ENCODE measurements around the gene SLC44A3.
A peak's percentile ranks its signal among the peaks of the same experiment; 100 is the strongest.

The SLC44A3 gene, protein sequence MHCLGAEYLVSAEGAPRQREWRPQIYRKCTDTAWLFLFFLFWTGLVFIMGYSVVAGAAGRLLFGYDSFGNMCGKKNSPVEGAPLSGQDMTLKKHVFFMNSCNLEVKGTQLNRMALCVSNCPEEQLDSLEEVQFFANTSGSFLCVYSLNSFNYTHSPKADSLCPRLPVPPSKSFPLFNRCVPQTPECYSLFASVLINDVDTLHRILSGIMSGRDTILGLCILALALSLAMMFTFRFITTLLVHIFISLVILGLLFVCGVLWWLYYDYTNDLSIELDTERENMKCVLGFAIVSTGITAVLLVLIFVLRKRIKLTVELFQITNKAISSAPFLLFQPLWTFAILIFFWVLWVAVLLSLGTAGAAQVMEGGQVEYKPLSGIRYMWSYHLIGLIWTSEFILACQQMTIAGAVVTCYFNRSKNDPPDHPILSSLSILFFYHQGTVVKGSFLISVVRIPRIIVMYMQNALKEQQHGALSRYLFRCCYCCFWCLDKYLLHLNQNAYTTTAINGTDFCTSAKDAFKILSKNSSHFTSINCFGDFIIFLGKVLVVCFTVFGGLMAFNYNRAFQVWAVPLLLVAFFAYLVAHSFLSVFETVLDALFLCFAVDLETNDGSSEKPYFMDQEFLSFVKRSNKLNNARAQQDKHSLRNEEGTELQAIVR

DNA sequence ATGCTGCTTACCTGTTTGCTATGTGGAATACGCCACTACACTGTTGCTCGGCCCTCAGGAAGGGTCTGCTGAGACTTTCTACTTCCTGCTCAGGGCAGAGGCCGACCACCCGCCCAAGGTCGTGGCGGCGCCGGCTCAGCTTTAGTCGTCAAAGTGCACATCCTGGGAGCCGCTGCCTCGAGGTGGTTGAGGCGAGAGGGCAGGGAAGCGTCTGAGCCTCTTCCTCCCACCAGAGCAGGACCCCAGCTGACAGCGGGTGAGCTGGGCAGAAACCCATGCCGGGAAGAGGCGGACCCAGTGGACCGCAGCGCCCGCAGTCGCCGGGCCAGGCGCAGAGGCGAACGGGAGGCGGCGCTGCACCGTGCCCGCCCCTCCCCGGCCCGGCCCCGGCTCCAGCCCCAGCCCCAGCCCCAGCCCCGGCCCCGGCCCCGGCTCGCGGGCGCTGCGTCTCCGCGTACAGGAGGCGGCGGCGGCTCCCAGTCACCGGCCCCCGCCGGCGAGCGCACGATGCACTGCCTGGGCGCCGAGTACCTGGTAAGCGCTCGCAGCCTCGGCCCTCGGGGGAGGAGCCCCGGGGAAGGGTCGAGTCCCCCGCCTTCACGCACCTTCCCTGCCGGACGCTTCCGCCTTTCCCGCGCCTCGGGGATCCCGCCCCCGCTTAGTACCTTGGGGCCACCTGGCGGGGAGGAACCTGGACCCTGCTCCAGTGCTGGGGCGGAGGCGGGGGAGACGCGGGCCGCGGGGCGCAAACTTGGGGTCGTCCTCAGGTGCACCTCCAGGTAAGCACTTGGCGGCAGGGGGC, at the start of gene SLC44A3:
SLC44A3 (plus strand) TSS at position 413 of the 802 bp plus-strand sequence; CDS start at position 508, 95 bp downstream.
- Histone ChIP-seq H3K9ac (ENCODE audit: low read depth, low read length) (peak within 1 kb of the TSS; percentile 48), H3K4me3 (ENCODE audit: low read depth, low read length) (peak within 1 kb of the TSS; percentile 90), H3K4me1 (ENCODE audit: control insufficient read depth, insufficient read depth, low read length) (peaks cover 6% of the 10 kb centered on the region)

DNA sequence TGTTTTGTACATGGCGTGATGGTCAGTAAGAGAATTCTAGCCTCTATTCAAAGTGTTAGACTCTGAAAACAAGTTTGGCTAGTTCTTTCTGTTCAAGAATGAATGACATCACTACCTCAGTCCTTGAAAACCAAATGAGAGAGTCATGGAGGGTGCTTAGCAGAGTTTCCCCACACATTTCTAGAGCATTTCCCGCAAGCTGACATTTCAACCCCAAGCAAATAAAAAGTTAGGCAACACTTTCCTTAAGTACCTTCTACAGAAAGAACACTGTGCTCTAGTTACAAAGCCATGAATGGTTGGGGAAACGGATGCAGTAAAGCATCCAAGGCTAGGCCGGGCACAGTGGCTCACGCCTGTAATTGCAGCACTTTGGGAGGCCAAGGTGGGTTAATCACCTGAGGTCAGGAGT, 47.9 kb upstream of the SLC44A3 start:
- H3K4me1 ChIP-seq (ENCODE audit: control insufficient read depth, insufficient read depth, low read length): no peaks in the 10 kb centered on the region
- no peak overlapping the region for H3K9ac ChIP-seq (ENCODE audit: low read depth, low read length)
- H3K9me3 ChIP-seq (ENCODE audit: control insufficient read depth, insufficient read depth, low read length): no peaks in the 10 kb centered on the region
- H3K4me3 ChIP-seq (ENCODE audit: low read depth, low read length): no peak overlapping the region
- H3K36me3 ChIP-seq (ENCODE audit: control insufficient read depth, insufficient read depth, low read length): no peaks in the 10 kb centered on the region
- H3K27me3 ChIP-seq (ENCODE audit: control insufficient read depth, insufficient read depth, low read length): no peaks in the 10 kb centered on the region

More for the DNA sequence above, at the start of gene SLC44A3:
- H3K36me3 ChIP-seq (ENCODE audit: control insufficient read depth, insufficient read depth, low read length): no peaks in the 10 kb centered on the region
- peaks cover 5% of the 10 kb centered on the region for H3K9me3 ChIP-seq (ENCODE audit: control insufficient read depth, insufficient read depth, low read length)
- peaks cover 9% of the 10 kb centered on the region for H3K27me3 ChIP-seq (ENCODE audit: control insufficient read depth, insufficient read depth, low read length)

DNA sequence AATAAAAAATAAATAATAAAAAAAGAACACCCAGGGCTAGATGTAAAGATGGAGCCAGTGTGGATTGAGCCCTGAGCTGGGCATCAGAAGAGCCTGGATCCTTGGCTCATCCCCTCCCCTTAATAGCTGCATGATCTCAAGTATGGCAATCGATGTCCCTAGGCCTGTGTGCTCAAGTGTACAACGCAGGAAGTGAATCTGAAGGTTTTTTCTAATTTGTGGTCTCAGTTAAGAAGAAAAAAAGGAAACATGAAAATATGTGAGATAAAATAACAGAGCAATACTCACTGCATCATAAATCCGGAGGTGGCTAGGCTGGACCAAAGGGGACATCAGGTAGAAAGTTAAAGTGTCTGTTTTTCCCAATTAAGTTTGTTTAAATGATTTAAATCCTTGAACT, 47.3 kb upstream of the SLC44A3 start:
- Histone ChIP-seq H3K4me1 (ENCODE audit: control insufficient read depth, insufficient read depth, low read length) (no peaks in the 10 kb centered on the region), H3K36me3 (ENCODE audit: control insufficient read depth, insufficient read depth, low read length) (no peaks in the 10 kb centered on the region), H3K9ac (ENCODE audit: low read depth, low read length) (no peak overlapping the region), H3K9me3 (ENCODE audit: control insufficient read depth, insufficient read depth, low read length) (no peaks in the 10 kb centered on the region), H3K4me3 (ENCODE audit: low read depth, low read length) (no peak overlapping the region), H3K27me3 (ENCODE audit: control insufficient read depth, insufficient read depth, low read length) (no peaks in the 10 kb centered on the region)

DNA sequence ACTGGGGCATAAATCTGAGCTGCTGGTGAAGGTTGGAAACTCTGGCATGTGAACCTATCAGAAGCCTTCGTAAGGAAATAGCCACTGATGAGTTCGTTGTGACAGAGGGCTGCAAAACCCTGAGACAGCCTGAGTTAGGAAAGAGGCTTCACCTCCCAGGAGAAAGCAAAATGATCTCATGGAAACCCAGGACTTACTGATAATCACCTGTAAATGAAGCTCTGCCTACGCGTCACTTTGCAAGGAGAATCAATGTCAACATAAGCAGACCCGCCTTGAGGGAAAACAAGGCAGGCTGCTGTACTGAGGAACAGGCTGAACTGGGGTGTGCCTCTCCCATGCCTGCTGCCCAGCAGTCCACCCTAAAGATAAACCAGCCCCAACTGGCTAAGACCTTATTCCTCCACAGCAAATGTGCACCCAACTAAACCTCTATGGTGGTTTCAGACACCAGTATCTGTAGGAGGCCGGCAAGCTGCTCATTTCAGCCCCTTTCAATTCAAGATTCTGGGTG, 46.8 kb upstream of the SLC44A3 start:
- no peak overlapping the region for H3K9ac ChIP-seq (ENCODE audit: low read depth, low read length)
- H3K4me3 ChIP-seq (ENCODE audit: low read depth, low read length): no peak overlapping the region
- H3K27me3 ChIP-seq (ENCODE audit: control insufficient read depth, insufficient read depth, low read length): no peaks in the 10 kb centered on the region
- no peaks in the 10 kb centered on the region for H3K4me1 ChIP-seq (ENCODE audit: control insufficient read depth, insufficient read depth, low read length)
- H3K9me3 ChIP-seq (ENCODE audit: control insufficient read depth, insufficient read depth, low read length): no peaks in the 10 kb centered on the region
- no peaks in the 10 kb centered on the region for H3K36me3 ChIP-seq (ENCODE audit: control insufficient read depth, insufficient read depth, low read length)

DNA sequence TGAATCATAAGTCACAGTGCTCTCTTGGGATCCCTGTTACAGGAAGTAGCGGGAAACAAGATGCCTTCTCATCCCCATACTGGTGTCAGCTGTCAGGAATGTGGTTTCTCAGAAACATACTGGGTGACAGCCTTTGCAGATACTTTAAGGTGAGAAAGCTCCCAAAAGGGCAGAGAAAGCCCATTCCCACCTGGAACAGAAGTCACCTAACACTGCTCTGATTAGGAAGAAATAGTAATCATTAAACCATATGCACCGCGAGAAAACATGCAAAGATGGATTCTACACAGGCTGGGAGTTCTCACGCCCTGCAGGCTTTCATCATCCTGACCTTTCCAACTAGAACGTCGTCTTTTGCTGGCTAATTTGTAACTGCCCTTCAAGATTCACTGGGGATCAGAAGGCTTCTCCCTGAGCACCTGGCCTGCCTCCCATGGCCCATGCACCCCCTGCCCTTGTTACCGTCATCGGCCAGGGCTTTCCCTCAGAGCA, 46.2 kb upstream of the SLC44A3 start:
- Histone ChIP-seq H3K9me3 (ENCODE audit: control insufficient read depth, insufficient read depth, low read length) (no peaks in the 10 kb centered on the region), H3K27me3 (ENCODE audit: control insufficient read depth, insufficient read depth, low read length) (no peaks in the 10 kb centered on the region), H3K4me3 (ENCODE audit: low read depth, low read length) (no peak overlapping the region), H3K36me3 (ENCODE audit: control insufficient read depth, insufficient read depth, low read length) (no peaks in the 10 kb centered on the region), H3K4me1 (ENCODE audit: control insufficient read depth, insufficient read depth, low read length) (no peaks in the 10 kb centered on the region), H3K9ac (ENCODE audit: low read depth, low read length) (no peak overlapping the region)

DNA sequence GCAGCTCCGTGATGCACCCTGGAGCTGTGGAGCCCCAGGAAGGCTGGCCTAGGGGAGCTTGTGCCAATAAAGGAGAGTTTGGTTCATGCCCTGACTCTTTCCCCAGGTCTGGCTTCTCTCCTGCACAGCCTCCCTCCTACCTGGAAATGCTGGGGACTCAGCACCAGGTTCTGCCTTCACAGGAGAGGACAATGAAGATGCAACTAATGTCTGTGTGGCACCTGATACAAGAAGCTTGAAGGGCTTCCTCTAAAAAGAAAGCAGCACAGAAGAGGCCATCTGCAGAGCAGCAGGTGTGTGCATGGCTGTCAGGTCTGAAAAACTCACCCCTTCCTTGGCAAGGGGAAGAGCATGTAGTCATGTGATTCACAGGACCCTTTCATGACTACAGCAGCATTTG, 43.7 kb upstream of the SLC44A3 start:
- Histone ChIP-seq H3K27me3 (ENCODE audit: control insufficient read depth, insufficient read depth, low read length) (no peaks in the 10 kb centered on the region), H3K9ac (ENCODE audit: low read depth, low read length) (no peak overlapping the region), H3K4me1 (ENCODE audit: control insufficient read depth, insufficient read depth, low read length) (no peaks in the 10 kb centered on the region), H3K9me3 (ENCODE audit: control insufficient read depth, insufficient read depth, low read length) (no peaks in the 10 kb centered on the region), H3K4me3 (ENCODE audit: low read depth, low read length) (no peak overlapping the region), H3K36me3 (ENCODE audit: control insufficient read depth, insufficient read depth, low read length) (no peaks in the 10 kb centered on the region)

DNA sequence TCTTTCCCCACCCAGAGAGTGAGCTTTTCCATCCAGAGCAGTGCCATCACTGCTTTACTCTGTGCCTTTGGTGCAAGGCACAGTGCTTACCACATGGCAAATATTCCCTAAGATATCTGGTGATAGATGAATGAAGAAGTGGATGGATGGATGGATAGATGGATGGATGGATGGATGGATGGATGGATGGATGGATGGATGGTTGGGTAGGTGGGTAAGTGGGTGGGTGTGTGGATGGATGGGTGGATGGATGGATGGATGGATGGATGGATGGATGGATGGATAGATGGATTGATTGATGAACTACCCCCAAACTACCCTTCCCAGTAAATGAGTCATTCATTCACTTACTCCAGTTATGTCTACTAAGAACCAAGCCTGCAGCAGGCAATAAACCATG, 42.9 kb upstream of the SLC44A3 start:
- Histone ChIP-seq H3K27me3 (ENCODE audit: control insufficient read depth, insufficient read depth, low read length) (no peaks in the 10 kb centered on the region), H3K4me1 (ENCODE audit: control insufficient read depth, insufficient read depth, low read length) (no peaks in the 10 kb centered on the region), H3K9me3 (ENCODE audit: control insufficient read depth, insufficient read depth, low read length) (no peaks in the 10 kb centered on the region), H3K4me3 (ENCODE audit: low read depth, low read length) (no peak overlapping the region), H3K36me3 (ENCODE audit: control insufficient read depth, insufficient read depth, low read length) (no peaks in the 10 kb centered on the region), H3K9ac (ENCODE audit: low read depth, low read length) (no peak overlapping the region)

DNA sequence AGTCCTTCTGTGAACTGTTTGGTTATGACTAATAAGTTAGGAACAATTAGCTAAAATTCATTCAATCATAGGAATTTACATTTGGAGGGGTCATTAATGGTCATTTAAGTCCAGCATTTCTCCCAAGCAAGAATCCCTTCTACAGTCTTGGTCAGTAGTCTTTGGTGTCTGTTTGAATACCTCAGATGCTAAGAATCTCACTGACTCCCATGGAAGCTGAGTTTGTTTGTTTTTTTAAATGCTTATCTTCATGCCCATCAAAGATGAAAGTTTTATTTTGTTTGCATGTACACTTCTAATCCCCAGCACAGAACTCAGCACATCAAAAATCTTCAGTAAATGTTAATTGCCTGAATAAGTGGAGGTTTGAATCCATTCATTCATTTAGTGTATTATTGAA, 41.3 kb upstream of the SLC44A3 start:
- H3K4me3 ChIP-seq (ENCODE audit: low read depth, low read length): no peak overlapping the region
- no peaks in the 10 kb centered on the region for H3K4me1 ChIP-seq (ENCODE audit: control insufficient read depth, insufficient read depth, low read length)
- no peaks in the 10 kb centered on the region for H3K36me3 ChIP-seq (ENCODE audit: control insufficient read depth, insufficient read depth, low read length)
- no peak overlapping the region for H3K9ac ChIP-seq (ENCODE audit: low read depth, low read length)
- no peaks in the 10 kb centered on the region for H3K9me3 ChIP-seq (ENCODE audit: control insufficient read depth, insufficient read depth, low read length)
- no peaks in the 10 kb centered on the region for H3K27me3 ChIP-seq (ENCODE audit: control insufficient read depth, insufficient read depth, low read length)

DNA sequence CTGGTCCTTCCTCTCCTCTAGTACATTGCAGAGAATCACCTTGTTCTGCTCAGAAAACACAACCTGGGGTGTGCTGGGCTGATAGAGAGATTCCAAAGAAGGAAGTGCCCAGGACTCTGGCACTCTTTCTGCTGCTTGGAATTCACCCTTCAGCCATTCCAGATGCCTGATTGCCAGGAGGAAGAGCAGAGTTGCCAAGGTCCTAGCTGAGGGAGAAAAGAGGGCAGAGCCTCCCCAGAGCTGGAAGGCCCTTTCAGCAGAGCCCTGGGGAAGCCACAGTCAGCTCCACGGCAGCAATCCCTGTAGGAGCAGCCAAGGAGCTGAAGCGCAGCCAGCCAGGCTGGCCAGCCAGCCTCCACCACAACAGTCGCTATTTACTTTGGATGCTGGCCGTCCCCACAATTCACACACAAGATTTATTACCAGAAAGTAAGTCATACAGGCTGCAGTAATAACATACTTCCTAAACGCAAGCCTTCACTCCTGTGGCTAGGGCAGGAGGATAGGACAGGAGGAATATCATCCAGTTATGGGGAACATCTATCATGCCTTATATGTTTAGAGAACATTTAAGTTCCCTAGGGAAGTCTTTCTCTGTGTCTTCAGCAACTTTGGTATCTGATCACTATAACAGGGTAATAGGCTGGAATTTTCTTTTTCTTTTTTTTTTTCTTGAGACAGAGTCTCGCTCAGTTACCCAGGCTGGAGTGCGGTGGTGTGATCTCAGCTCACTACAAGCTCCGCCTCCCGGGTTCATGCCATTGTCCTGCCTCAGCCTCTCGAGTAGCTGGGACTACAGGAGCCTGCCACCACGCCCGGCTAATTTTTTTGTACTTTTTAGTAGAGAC, 36.6 kb upstream of the SLC44A3 start:
- Histone ChIP-seq H3K9me3 (ENCODE audit: control insufficient read depth, insufficient read depth, low read length) (no peaks in the 10 kb centered on the region), H3K4me3 (ENCODE audit: low read depth, low read length) (no peak overlapping the region)

DNA sequence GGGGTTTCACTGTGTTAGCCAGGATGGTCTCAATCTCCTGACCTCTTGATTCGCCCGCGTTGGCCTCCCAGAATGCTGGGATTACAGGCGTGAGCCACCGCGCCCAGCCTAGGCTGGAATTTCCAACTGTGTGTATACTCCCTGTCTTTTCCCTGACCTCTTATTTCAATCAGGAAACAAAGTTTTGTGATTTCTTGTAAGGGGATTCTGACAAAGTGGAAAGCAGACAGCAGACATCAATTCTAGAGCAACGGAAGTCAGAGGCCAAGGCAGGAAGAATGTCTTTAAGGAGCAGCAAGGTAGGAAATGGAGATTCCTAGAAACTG, 36.0 kb upstream of the SLC44A3 start:
- no peaks in the 10 kb centered on the region for H3K36me3 ChIP-seq (ENCODE audit: control insufficient read depth, insufficient read depth, low read length)
- no peak overlapping the region for H3K4me3 ChIP-seq (ENCODE audit: low read depth, low read length)
- no peaks in the 10 kb centered on the region for H3K4me1 ChIP-seq (ENCODE audit: control insufficient read depth, insufficient read depth, low read length)
- H3K9ac ChIP-seq (ENCODE audit: low read depth, low read length): no peak overlapping the region
- no peaks in the 10 kb centered on the region for H3K27me3 ChIP-seq (ENCODE audit: control insufficient read depth, insufficient read depth, low read length)
- no peaks in the 10 kb centered on the region for H3K9me3 ChIP-seq (ENCODE audit: control insufficient read depth, insufficient read depth, low read length)

More for the DNA sequence above, 36.6 kb upstream of the SLC44A3 start:
- Histone ChIP-seq H3K27me3 (ENCODE audit: control insufficient read depth, insufficient read depth, low read length) (no peaks in the 10 kb centered on the region), H3K4me1 (ENCODE audit: control insufficient read depth, insufficient read depth, low read length) (no peaks in the 10 kb centered on the region), H3K36me3 (ENCODE audit: control insufficient read depth, insufficient read depth, low read length) (no peaks in the 10 kb centered on the region), H3K9ac (ENCODE audit: low read depth, low read length) (no peak overlapping the region)

DNA sequence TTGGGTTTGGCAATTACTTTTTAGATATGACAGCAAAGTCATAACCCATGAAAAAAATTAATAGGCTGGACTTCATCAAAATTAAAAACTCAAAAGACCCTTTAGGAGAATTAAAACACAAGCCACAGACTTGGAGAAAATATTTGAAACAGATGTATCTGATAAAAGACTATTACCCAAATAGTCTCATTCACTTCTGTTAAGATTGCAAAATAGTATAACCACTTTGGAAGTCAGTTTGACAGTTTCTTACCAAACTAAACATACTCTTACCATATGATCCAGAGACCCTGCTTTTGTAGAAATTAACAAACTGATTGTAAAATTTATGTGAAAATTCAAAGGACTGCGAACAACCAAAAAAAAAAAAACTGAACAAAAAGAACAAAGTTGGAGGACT, 32.5 kb upstream of the SLC44A3 start:
- Histone ChIP-seq H3K27me3 (ENCODE audit: control insufficient read depth, insufficient read depth, low read length) (no peaks in the 10 kb centered on the region), H3K4me3 (ENCODE audit: low read depth, low read length) (no peak overlapping the region), H3K9ac (ENCODE audit: low read depth, low read length) (no peak overlapping the region)

More for the DNA sequence above, 32.5 kb upstream of the SLC44A3 start:
- Histone ChIP-seq H3K36me3 (ENCODE audit: control insufficient read depth, insufficient read depth, low read length) (no peaks in the 10 kb centered on the region), H3K9me3 (ENCODE audit: control insufficient read depth, insufficient read depth, low read length) (no peaks in the 10 kb centered on the region), H3K4me1 (ENCODE audit: control insufficient read depth, insufficient read depth, low read length) (no peaks in the 10 kb centered on the region)
